Heart left ventricle (tissue), 16 donors: ENCODE measurements around the gene KPNB1. TPM values are rescaled to one million over a fixed set of nuclear protein-coding genes. Genes with fewer than 3 reads are reported as not detected.

Experiments used
- ATAC-seq, 4 donors: fragments of 200-7000 bp; cut with Tn5 transposase; one replicate each; pipeline ENCODE4 v1.9.1; 2020 to 2022; ENCODE audit warnings: moderate library complexity in 4 of 4, mild to moderate bottlenecking in 3 of 4, moderate number of reproducible peaks in 1 of 4
- DNase-seq, 5 donors: peaks; one replicate each; pipeline ENCODE4 v3.0.0-alpha.2; 2020
- H3K27ac ChIP-seq, 12 donors: fragments of 200-600 bp; sonication (generic) in 4 of 12; one replicate each; pipeline versions ENCODE4 v1.5.0 to v1.8.0; 2016 to 2022; ENCODE audit warnings: mild to moderate bottlenecking in 2 of 12
- H3K27me3 ChIP-seq, 9 donors: fragments of 200-600 bp; sonication (generic) in 2 of 9; one replicate each; pipeline versions ENCODE4 v1.5.1 to v1.8.0; 2016 to 2022; ENCODE audit warnings: mild to moderate bottlenecking in 3 of 9
- H3K36me3 ChIP-seq, 9 donors: fragments of 200-600 bp; sonication (generic) in 2 of 9; one replicate each; pipeline versions ENCODE4 v1.5.0 to v1.8.0; 2018 to 2022; ENCODE audit warnings: mild to moderate bottlenecking in 2 of 9
- H3K4me1 ChIP-seq, 12 donors: fragments of 200-600 bp; sonication (generic) in 4 of 12; one replicate each; pipeline versions ENCODE4 v1.5.0 to v1.8.0; 2016 to 2022; ENCODE audit warnings: mild to moderate bottlenecking in 3 of 12
- H3K4me3 ChIP-seq, 12 donors: fragments of 200-600 bp; sonication (generic) in 4 of 12; one replicate each; pipeline versions ENCODE4 v1.5.0 to v1.8.0; 2017 to 2022; ENCODE audit warnings: mild to moderate bottlenecking in 9 of 12, moderate library complexity in 4 of 12
- H3K9me3 ChIP-seq, 12 donors: fragments of 200-600 bp; sonication (generic) in 4 of 12; one replicate each; pipeline versions ENCODE4 v1.5.0 to v1.8.0; 2016 to 2022; ENCODE audit warnings: mild to moderate bottlenecking in 1 of 12
- POLR2A ChIP-seq, 2 donors: fragments of 450-650 bp; IDR thresholded peaks; one replicate each; pipeline ENCODE4 v1.6.1; 2017; ENCODE audit warnings: antibody characterized with exemption in 2 of 2, mild to moderate bottlenecking in 2 of 2, moderate library complexity in 2 of 2
- WGBS, 4 donors: extraction: QIAGEN DNeasy Blood & Tissue Kit in 2 of 4; methylation state at CpG; one replicate each; pipeline versions ENCODE4 v1.1.5 to v1.1.7; 2013 to 2018; 5-methylcytosine and 5-hydroxymethylcytosine counted together
- intact Hi-C, 10 donors: fragments of 100-400 bp; cut with DNase I; formaldehyde crosslinking; loops; one replicate each; pipeline versions ENCODE4 v1.11.1 to v1.14.2; 2022
- polyA plus RNA-seq, 2 donors: library from polyadenylated mRNA; stranded (reverse); fragments of 200-250 nt; gene quantifications; one replicate each; pipeline ENCODE4 v1.2.3, GENCODE V29; 2013
- total RNA-seq, 9 donors: library from RNA; depleted of rRNA in 2 of 9; stranded (reverse); fragments of >200 nt in 2 of 9; fragmentation: NEBNext Ultra II Directional in 3 of 9; extraction: Animal tissue kit (Norgen Biotek cat#: 25700) in 3 of 9; gene quantifications; one replicate each; pipeline versions ENCODE4 v1.1.0 to v1.2.4, GENCODE V29; 2016 to 2023
- TF ChIP-seq, protein P1 (sequence below), 12 donors: fragments of 200-600 bp; sonication (generic) in 4 of 12; IDR thresholded peaks; one replicate each; pipeline versions ENCODE4 v1.5.0 to v1.8.0; 2018 to 2022; ENCODE audit warnings: antibody characterized with exemption in 12 of 12, mild to moderate bottlenecking in 5 of 12
- donor health status: ischemic (EF 13 %, LVEDD 7.1; RV severe dilation, severe dysfunction).
- donor health status: healthy with polysubstance abuse.
- donor health status: DM: no; HTN: yes; CAD: no.
- donor health status: DM: no; HTN: no; CAD: no.
- donor health status: ischemic (EF 25% LVEDD 6.9; RV normal size, moderate dysfunction).
- donor health status: ischemic (EF 25% LVEDD 5.7; RV mildly dilated, moderate dysfunction).
- donor health status: healthy.
- donor health status: DM: yes; HTN: yes; CAD: no.
- donor health status: ischemic (EF 35%, LVEDD 5.7; RV mildly dilated, moderate dysfunction).
- donor health status: nonischemic (EF 11% LVEDD 7.7; RV severe dilation, severe dysfunction).
- donor health status: DM: yes; HTN: yes; CAD: no.
- donor health status: PGD.
- donor health status: ischemic (EF 29% LVEDD 5.4; RV normal size, mild dysfunction).
- donor health status: nonischemic (EF 23%, LVEDD 6.1; RV moderate dilation, normal function).

The KPNB1 gene
- total and polyA plus RNA-seq, 11 donors: 30.7 to 236 (median 174) TPM

- Histone ChIP-seq H3K9me3 (no peaks in the 10 kb centered on the region), H3K36me3 (peaks cover 0 to 28% (median 15%) of the 10 kb centered on the region in 9 donors), H3K4me1 (peaks cover 0 to 68% (median 23%) of the 10 kb centered on the region in 12 donors), H3K27ac (peak overlapping the region in 2 of 12 donors; percentile 55 to 67), H3K4me3 (no peak overlapping the region), H3K27me3 (no peaks in the 10 kb centered on the region)
- ATAC-seq (no peak), DNase-seq (peak in 2 of 5 donors; percentile 23 to 56)
- WGBS, 4 donors: 56 to 63% (median 58%) methylated on average over 12 of the region's 12 CpGs
- TF ChIP-seq, protein P1, sequence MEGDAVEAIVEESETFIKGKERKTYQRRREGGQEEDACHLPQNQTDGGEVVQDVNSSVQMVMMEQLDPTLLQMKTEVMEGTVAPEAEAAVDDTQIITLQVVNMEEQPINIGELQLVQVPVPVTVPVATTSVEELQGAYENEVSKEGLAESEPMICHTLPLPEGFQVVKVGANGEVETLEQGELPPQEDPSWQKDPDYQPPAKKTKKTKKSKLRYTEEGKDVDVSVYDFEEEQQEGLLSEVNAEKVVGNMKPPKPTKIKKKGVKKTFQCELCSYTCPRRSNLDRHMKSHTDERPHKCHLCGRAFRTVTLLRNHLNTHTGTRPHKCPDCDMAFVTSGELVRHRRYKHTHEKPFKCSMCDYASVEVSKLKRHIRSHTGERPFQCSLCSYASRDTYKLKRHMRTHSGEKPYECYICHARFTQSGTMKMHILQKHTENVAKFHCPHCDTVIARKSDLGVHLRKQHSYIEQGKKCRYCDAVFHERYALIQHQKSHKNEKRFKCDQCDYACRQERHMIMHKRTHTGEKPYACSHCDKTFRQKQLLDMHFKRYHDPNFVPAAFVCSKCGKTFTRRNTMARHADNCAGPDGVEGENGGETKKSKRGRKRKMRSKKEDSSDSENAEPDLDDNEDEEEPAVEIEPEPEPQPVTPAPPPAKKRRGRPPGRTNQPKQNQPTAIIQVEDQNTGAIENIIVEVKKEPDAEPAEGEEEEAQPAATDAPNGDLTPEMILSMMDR (IDR thresholded peaks at IDR 0.05): no peak
- no peak for TF ChIP-seq POLR2A (IDR thresholded peaks at IDR 0.05)
- intact Hi-C loops: loop anchor here in 2 of 10 donors (10.0 kb wide), 2 partner anchors 79 to 89 kb away; no protein-coding TSS in a partner anchor
Observed at GRCh38 chr17:47705536-47706530, 56.1 kb downstream of the KPNB1 start.

GRCh38 chr17:47707056-47707804, 57.5 kb downstream of the KPNB1 start:
- TF ChIP-seq POLR2A (IDR thresholded peaks at IDR 0.05): no peak
- TF ChIP-seq, protein P1 (IDR thresholded peaks at IDR 0.05): no peak
- ATAC-seq (peak in 1 of 4 donors; percentile 5), DNase-seq (peak in 2 of 5 donors; percentile 25 to 44)
- Histone ChIP-seq H3K27me3 (no peaks in the 10 kb centered on the region), H3K4me1 (peaks cover 0 to 65% (median 24%) of the 10 kb centered on the region in 12 donors), H3K36me3 (peaks cover 0 to 26% (median 19%) of the 10 kb centered on the region in 9 donors), H3K9me3 (no peaks in the 10 kb centered on the region), H3K27ac (peak overlapping the region in 8 of 12 donors; percentile 13 to 67 (median 41)), H3K4me3 (no peak overlapping the region)
- 64 to 70% (median 66%) methylated on average over 4 of the region's 4 CpGs for WGBS, 4 donors
- intact Hi-C loops: loop anchor here in 2 of 10 donors (10.0 kb wide), 2 partner anchors 78 to 88 kb away; no protein-coding TSS in a partner anchor

GRCh38 chr17:47707884-47708283, 58.2 kb downstream of the KPNB1 start:
- Histone ChIP-seq H3K27me3 (no peaks in the 10 kb centered on the region), H3K27ac (peak overlapping the region in 2 of 12 donors; percentile 12 to 67), H3K9me3 (no peaks in the 10 kb centered on the region), H3K36me3 (peaks cover 0 to 26% (median 19%) of the 10 kb centered on the region in 9 donors), H3K4me1 (peaks cover 0 to 65% (median 24%) of the 10 kb centered on the region in 12 donors), H3K4me3 (peak overlapping the region in 8 of 12 donors; percentile 17 to 59 (median 37))
- ATAC-seq (no peak), DNase-seq (peak in 1 of 5 donors; percentile 0)
- no peak for TF ChIP-seq POLR2A (IDR thresholded peaks at IDR 0.05)
- TF ChIP-seq, protein P1 (IDR thresholded peaks at IDR 0.05): no peak
- 78 to 86% (median 84%) methylated on average over 3 of the region's 3 CpGs for WGBS, 4 donors
- intact Hi-C loops: loop anchor here in 2 of 10 donors (10.0 kb wide), 2 partner anchors 77 to 87 kb away; no protein-coding TSS in a partner anchor
